ENCODE measurements around the gene TMPRSS11F.
"Not testable (repeated sequence)": the region's sequence is repeated elsewhere in the genome, so short reads cannot be mapped to it uniquely, and the experiment has no call there.

TMPRSS11F gene

DNA sequence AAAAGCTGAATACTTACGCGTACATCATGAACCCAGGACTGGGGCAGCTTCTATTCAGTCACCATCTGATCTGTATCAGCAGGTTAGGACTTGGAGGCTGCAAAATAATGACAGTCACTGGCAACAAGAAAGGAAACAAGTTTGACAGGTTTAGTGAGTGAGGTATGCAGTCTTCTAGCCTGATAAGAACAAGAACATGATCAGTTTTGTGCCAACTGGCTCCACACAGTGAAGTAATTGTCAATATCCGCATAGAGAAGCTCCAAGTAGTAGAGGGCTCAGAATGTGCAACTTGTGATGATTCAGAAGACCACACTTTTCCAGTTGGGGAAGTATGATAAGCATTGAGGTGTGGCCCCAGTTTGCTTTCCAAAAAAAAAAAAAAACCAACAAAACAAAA is at the start of gene TMPRSS11F:
TSS of gene TMPRSS11F (minus strand) at position 77 of the 400 bp plus-strand sequence. CDS start at position 28, 49 bp downstream.
- no peak for DNase-seq

DNA sequence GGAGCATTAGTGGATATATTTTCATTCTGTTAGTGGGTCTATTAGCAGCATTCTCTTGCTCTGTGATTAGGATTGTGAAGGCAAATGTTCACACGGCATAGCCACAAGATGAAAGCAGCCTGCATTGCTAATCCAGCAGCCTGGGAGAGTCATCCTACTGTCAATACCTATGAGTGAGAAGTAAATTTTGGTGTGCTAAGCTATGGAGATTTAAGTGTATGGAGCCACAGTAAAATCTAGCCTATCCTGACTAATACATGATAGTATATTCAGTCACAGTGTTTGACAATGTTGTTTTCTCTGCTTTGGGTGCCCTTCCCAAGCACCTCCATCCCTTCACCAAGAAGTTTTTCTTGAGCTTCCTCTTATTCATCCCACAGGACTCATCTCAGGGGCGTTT is 47.2 kb upstream of the TMPRSS11F start:
- DNase-seq: no peak

DNA sequence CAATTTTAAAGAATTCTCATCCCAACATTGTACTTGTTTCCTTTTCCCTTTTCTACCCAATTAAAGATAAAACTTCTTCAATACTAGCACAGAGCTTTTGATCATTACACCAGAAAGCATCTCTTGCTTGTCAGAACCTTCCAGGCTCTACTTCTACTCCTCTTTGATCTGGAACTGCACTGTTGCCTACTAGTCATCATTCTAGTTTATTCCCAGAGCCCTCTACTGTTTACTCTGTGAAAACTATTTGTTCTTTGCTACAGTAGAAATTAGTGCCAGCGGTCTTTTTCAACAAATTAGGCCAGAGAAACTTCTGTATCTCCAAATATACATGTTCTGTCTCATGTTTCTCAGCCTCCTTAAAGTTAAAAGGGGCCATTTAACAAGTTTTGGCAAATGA is 46.8 kb upstream of the TMPRSS11F start:
- DNase-seq: no peak

DNA sequence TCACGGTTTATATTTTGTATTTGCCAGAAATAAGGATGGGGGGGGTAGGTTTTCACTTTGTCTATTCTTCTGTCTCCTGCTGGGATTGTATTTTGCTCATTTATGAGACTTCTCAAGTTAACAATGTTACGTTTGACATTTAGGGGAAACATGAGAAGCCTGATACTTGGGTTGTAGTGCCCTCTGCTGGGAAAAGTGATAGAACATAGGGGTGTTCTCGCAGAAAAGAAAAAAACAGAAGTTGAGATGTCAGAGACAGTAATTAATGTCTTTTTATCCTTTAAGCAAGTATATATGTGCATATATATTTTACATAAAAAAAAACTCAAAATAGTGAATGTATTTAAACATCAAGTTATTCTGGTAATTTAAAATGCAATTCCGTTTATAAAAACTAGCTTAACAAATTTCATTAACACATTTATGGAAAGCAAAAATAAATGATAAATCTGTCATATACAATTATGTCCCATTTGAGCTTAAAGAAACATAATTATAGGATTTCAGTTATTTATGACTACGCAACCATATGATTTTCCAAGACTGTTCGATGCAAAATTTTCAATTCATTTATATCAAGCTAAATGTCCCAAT is 46.0 kb upstream of the TMPRSS11F start:
- DNase-seq: peak; percentile 24

- DNase-seq: not testable (repeated sequence)
These were observed 44.7 kb upstream of the TMPRSS11F start for GRCh38 chr4:68174389-68174788.

- DNase-seq: not testable (repeated sequence)
These were observed 42.5 kb upstream of the TMPRSS11F start for GRCh38 chr4:68172147-68172546.

GRCh38 chr4:68167706-68168105 is 38.0 kb upstream of the TMPRSS11F start:
- DNase-seq: no peak

DNA sequence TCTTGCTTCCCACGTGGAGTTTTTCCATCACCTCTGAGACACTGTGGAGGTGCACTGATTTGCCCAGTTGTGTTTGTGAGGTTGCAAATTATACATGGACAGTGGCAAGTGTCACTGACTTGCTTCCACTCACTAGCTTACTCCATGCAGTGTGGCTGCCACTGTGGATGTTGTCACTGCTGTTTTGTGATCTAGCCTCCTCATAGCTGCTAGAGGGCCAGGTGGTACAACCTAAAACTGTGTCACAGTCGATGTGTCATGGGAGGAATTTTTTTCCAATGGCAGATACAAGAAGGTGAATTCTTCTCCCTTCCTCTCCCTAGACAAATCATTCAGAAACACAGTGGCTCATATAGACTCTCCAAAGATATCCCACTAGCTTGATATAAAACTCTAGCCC is 37.5 kb upstream of the TMPRSS11F start:
- no peak for DNase-seq

GRCh38 chr4:68163754-68164153 is 34.1 kb upstream of the TMPRSS11F start:
- no peak for DNase-seq

DNA sequence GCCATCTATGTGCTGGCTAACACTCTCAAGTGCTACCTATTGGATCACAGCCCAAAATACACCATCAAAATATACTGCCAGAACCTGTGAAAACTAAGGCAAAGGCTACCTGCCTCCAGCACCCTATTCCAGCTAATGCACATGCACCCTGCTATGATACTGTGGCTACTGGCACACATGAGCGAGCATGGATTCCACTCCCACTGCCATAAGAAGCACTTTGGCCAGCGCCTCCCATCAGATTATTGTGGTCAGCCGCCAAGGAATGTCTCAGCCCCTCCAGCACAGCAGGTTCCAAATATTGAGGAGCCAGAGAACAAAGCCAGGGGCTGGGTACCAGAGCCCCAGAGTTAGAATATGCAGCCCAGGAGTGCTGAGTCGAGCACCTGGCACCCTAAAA is 32.5 kb upstream of the TMPRSS11F start:
- DNase-seq: no peak

DNA sequence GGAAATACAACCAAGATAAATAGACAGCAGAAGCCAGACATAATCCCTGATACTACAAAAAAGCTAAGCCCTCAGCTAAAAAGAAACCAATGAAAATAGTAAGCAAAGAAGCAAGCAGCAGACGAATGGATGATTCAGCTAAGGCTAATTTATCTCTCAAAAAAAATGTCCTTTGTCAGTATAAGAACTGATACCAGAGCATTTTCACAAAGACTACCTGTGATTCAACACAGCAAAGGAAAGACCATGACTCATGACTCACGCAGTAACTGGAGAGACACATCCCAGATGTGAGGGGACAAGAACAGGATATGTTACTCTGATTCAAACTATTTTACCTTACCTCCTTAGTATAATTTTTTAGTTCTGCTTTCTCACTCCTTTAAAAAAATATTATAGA is 22.7 kb upstream of the TMPRSS11F start:
- no peak for DNase-seq

GRCh38 chr4:68148800-68149685 is 19.4 kb upstream of the TMPRSS11F start:
- DNase-seq: no peak

GRCh38 chr4:68147079-68147478 is 17.4 kb upstream of the TMPRSS11F start:
- DNase-seq: no peak

- no peak for DNase-seq
These were observed 15.6 kb upstream of the TMPRSS11F start for GRCh38 chr4:68145261-68145660.

GRCh38 chr4:68141852-68142251 is 12.2 kb upstream of the TMPRSS11F start:
- DNase-seq: no peak

GRCh38 chr4:68132342-68132741 is 2.7 kb upstream of the TMPRSS11F start:
- DNase-seq: no peak

DNA sequence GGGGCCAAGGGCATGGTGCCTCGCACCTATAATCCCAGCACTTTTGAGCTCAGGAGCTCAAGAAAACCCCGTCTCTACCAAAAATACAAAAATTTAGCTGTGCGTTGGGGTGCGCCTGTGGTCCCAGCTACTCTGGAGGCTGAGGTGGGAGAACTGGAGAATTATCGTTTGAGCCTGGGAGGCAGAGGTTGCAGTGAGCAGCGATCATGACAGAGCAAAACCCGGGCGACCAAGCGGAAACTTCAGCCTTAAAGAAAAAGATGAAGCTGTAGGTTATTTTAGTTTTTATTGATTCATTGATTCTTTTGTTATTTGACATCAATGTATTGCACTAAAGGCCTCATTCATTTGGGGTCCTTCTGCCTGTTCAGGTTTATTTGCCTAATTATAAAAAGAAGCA is 5.4 kb downstream of the TMPRSS11F start:
- DNase-seq: no peak

DNA sequence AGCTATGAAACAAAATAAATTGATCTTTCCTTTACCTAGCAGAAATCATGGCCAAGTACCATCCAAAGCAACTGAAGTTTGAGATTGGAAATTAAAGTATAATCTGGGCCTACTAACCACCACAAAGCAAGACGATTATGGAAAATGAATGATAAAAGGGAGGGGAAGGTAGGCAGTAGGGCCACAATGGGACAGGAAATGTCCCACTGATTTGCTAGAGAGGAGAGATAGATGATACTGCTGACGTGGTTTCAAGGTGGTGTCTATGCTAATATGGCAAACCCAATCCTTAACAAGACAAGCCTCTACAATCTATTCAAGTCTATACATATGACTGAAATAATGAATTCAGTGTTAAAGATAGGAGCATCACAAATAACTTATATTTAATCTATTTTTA is 6.1 kb downstream of the TMPRSS11F start:
- DNase-seq: no peak

GRCh38 chr4:68119921-68120320 is 9.7 kb downstream of the TMPRSS11F start:
- DNase-seq: no peak

- DNase-seq: no peak
These were observed 19.2 kb downstream of the TMPRSS11F start for GRCh38 chr4:68110441-68110840.

DNA sequence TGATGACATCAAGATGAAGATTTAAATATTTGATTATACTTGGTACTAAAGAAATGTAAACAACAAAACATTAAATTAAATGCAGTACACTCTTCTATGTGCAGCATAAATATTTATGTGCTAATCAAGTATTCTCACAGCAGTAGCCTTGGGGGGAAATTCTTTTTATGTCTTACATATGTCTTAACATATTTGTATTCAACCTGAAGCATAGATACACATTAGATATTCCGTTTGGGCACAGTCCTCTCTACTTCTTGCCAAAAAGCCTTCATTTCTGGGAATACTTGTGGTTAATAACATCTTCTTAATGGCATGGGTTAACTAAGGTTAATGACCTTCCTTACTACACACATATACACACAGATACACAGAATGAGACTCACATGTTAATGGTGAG is 19.8 kb downstream of the TMPRSS11F start:
- no peak for DNase-seq

GRCh38 chr4:68082758-68083157 is 46.9 kb downstream of the TMPRSS11F start:
- DNase-seq: no peak

DNA sequence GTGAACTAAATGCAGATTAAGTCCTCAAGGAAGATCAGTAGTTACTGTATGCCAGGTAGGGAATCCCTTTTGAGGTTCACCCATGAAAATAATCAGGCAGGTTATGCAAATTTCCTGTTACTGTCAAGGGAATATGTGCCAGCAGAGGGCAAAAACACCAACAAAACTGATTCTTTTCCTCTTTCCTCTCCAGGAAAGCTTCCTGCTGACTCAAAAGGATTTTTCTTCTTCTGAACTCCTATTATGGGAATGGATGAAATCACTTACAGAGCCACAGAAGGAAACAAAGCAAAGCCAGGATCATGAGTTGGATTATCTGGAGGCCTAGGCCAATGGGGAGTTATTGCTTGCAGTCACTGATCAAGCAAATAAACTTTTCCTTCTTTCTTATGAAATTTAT is 49.7 kb downstream of the TMPRSS11F start:
- DNase-seq: no peak

DNA sequence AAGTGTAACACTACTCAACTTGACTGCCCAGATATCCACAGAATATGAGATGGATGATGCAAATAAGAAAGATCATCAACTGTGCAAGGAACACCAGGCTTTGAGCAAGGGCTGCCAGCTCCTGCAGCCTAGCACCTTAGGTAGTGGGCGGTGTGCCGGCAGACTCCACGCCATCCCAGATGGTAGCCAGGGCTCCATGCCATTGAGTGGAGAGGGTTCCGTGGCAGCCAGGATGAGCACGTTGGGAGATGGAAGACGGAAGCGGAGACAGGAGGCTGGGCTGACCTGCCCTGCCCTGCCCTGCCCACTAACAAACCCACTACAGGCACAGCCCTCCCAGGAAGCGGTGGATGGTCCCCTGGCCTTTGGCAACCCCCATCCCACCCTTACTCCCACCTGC is 51.9 kb downstream of the TMPRSS11F start:
- DNase-seq: no peak

GRCh38 chr4:68077301-68077700 is 52.4 kb downstream of the TMPRSS11F start:
- no peak for DNase-seq
